A673 (cell line): ENCODE measurements around the gene ID1. TPM values are rescaled to one million over a fixed set of nuclear protein-coding genes. Genes with fewer than 3 reads are reported as not detected.

ENCODE experiments used
- BruUV-seq: library from RNA; stranded (reverse); fragments of 400-500 nt; replicated peaks from 2 replicates; lab custom pipeline; 2021; lab: Mats Ljungman, UMichigan
- CTCF ChIA-PET: fragments of 300-600 bp; sonication (Branson Sonifier 250); formaldehyde crosslinking; loops from one replicate; lab custom pipeline; 2022; ENCODE audit warnings: antibody characterized with exemption; lab: Charles Lee
- POLR2A ChIA-PET: fragments of 300-600 bp; sonication (Branson Sonifier 250); formaldehyde crosslinking; loops from one replicate; lab custom pipeline; 2022; ENCODE audit warnings: antibody characterized with exemption; ENCODE audit not compliant: low non-redundant PET; lab: Charles Lee
- DNase-seq: peaks from one replicate; pipeline ENCODE4 v3.0.0-alpha.2; 2015; ENCODE audit warnings: low spot score
- H3K27ac ChIP-seq: fragments of 200-600 bp; sonication (generic); 2 replicates; pipeline ENCODE4 v1.5.1; 2016; ENCODE audit warnings: mixed run types, low read depth, mild to moderate bottlenecking, mixed read lengths, antibody characterized with exemption, low read length; ENCODE audit not compliant: poor library complexity, severe bottlenecking
- H3K27me3 ChIP-seq: fragments of 200-600 bp; sonication (generic); replicated peaks from 2 replicates; pipeline ENCODE4 v1.6.1; 2017; ENCODE audit warnings: mixed run types, low read depth, mild to moderate bottlenecking, mixed read lengths, antibody characterized with exemption, low read length; ENCODE audit not compliant: insufficient read depth, poor library complexity
- H3K36me3 ChIP-seq: fragments of 200-600 bp; sonication (generic); 2 replicates; pipeline ENCODE4 v1.6.1; 2016; ENCODE audit warnings: mixed run types, mild to moderate bottlenecking, mixed read lengths, antibody characterized with exemption, low read length; ENCODE audit not compliant: insufficient read depth, poor library complexity, severe bottlenecking
- H3K4me1 ChIP-seq: fragments of 200-600 bp; sonication (generic); 2 replicates; pipeline ENCODE4 v1.6.1; 2017; ENCODE audit warnings: mixed run types, mild to moderate bottlenecking, mixed read lengths, antibody characterized with exemption, low read length; ENCODE audit not compliant: insufficient read depth, poor library complexity, severe bottlenecking
- H3K4me3 ChIP-seq: fragments of 200-600 bp; sonication (generic); 2 replicates; pipeline ENCODE4 v1.5.1; 2016; ENCODE audit warnings: low read depth, mixed run types, mild to moderate bottlenecking, mixed read lengths, low read length; ENCODE audit not compliant: poor library complexity, severe bottlenecking
- H3K9me3 ChIP-seq: fragments of 200-600 bp; sonication (generic); 2 replicates; pipeline ENCODE4 v1.6.1; 2016; ENCODE audit warnings: mixed run types, low read depth, mild to moderate bottlenecking, mixed read lengths, antibody characterized with exemption, low read length; ENCODE audit not compliant: poor library complexity, severe bottlenecking
- CTCF ChIP-seq: fragments of 300-800, 200-600 bp; sonication (generic); conservative IDR thresholded peaks from 2 replicates; pipeline ENCODE4 v1.5.1; 2017; ENCODE audit warnings: low read depth, mild to moderate bottlenecking, antibody characterized with exemption, low read length, moderate library complexity, mixed read lengths
- EZH2 ChIP-seq: fragments of 200-600 bp; sonication (generic); IDR thresholded peaks from 2 replicates; pipeline ENCODE4 v1.6.1; 2017; ENCODE audit warnings: borderline replicate concordance, low read depth, mild to moderate bottlenecking, mixed read lengths, antibody characterized with exemption, low read length; ENCODE audit not compliant: poor library complexity, severe bottlenecking
- intact Hi-C: fragments of 100-400 bp; cut with micrococcal nuclease; formaldehyde crosslinking; loops from one replicate; pipeline ENCODE4 v1.10.0; 2022; ENCODE audit not compliant: unreplicated experiment
- microRNA-seq: library from miRNA; unstranded; fragments of <30 nt; microRNA quantifications from one replicate; pipeline ENCODE4 v1.2.0, GENCODE V29; 2021
- total RNA-seq: library from RNA; stranded (reverse); gene quantifications from 2 replicates; pipeline ENCODE4 v1.2.3, GENCODE V29; 2021

The ID1 gene
- total RNA-seq, 1 experiment from 2014 or later, result 39.3 TPM

GRCh38 chr20:31653561-31653960, 48.5 kb downstream of the ID1 start:
- no peak for DNase-seq
- TF ChIP-seq CTCF (no peak), EZH2 (no peak)
- no TSS peak for BruUV-seq
- ChIA-PET CTCF (no interaction called here), POLR2A (interaction anchor here (0.6 kb wide), 1 partner anchor 80 kb away, joined by 7 read pairs; no protein-coding TSS in a partner anchor)
- Histone ChIP-seq H3K27ac (no peak overlapping the region), H3K4me1 (peaks cover 13% of the 10 kb centered on the region), H3K9me3 (no peaks in the 10 kb centered on the region), H3K4me3 (no peak overlapping the region), H3K27me3 (no peaks in the 10 kb centered on the region), H3K36me3 (no peaks in the 10 kb centered on the region)
- intact Hi-C loops, result no loop called here

- H3K9me3 ChIP-seq, result no peaks in the 10 kb centered on the region
- no peaks in the 10 kb centered on the region for H3K27me3 ChIP-seq
- intact Hi-C loops, result no loop called here
- peaks cover 13% of the 10 kb centered on the region for H3K4me1 ChIP-seq
- TF ChIP-seq CTCF (no peak), EZH2 (no peak)
- no peaks in the 10 kb centered on the region for H3K36me3 ChIP-seq
- H3K4me3 ChIP-seq, result no peak overlapping the region
- POLR2A ChIA-PET, result no interaction called here
- BruUV-seq, result no TSS peak
- H3K27ac ChIP-seq, result no peak overlapping the region
- CTCF ChIA-PET, result no interaction called here
- DNase-seq, result no peak
These were observed 49.4 kb downstream of the ID1 start for GRCh38 chr20:31654534-31654933.

Small RNA genes lying within 50 kb of the gene (microRNA-seq; reads per million reads assigned to microRNA genes)
- not detected for gene MIR3193

Other genes starting within 250 kb of the ID1 start
- gene DEFB118, start 236.7 kb upstream of the ID1 start, total RNA-seq, result not detected in 2 replicates
- gene DEFB119, start 214.7 kb upstream of the ID1 start, total RNA-seq, result not detected in 2 replicates
- gene DEFB121, start 199.1 kb upstream of the ID1 start, total RNA-seq, result not detected in 2 replicates
- gene DEFB123, start 164.7 kb upstream of the ID1 start, total RNA-seq, result not detected in 2 replicates
- gene DEFB124, start 130.2 kb upstream of the ID1 start, total RNA-seq, result not detected in 2 replicates
- gene REM1, start 130.0 kb upstream of the ID1 start, total RNA-seq, result not detected in 2 replicates
- gene HM13, start 90.8 kb upstream of the ID1 start, total RNA-seq, result 182 and 196 TPM in 2 replicates
- not detected in 2 replicates for gene COX4I2, start 32.6 kb downstream of the ID1 start, total RNA-seq
- gene BCL2L1, start 117.6 kb downstream of the ID1 start, total RNA-seq, result 44.5 and 47.8 TPM in 2 replicates
- gene TPX2, start 134.0 kb downstream of the ID1 start, total RNA-seq, result 187 and 189 TPM in 2 replicates
- 1.2 and 1.3 TPM in 2 replicates for gene MYLK2, start 214.1 kb downstream of the ID1 start, total RNA-seq
- not detected in 2 replicates for gene FOXS1, start 240.3 kb downstream of the ID1 start, total RNA-seq